SJCRH30 (cell line): ENCODE data around the gene SIAH2. TPM values are rescaled to one million over a fixed set of nuclear protein-coding genes. Genes with fewer than 3 reads are reported as not detected.
A peak's percentile ranks its signal among the peaks of the same experiment; 100 is the strongest.

Experiments
- DNase-seq, 2 experiments: peaks; one replicate each; pipeline ENCODE4 v3.0.0-alpha.2; 2015 to 2020
- H3K27ac ChIP-seq: fragments of 250-450 bp; sonication (Bioruptor Pico); 2 replicates; pipeline ENCODE4 v1.5.1; 2020; ENCODE audit warnings: mild to moderate bottlenecking, moderate library complexity
- H3K27me3 ChIP-seq: fragments of 250-450 bp; sonication (Bioruptor Pico); 2 replicates; pipeline ENCODE4 v1.5.1; 2020; ENCODE audit warnings: mild to moderate bottlenecking, moderate library complexity
- H3K36me3 ChIP-seq: fragments of 250-450 bp; sonication (Bioruptor Pico); 2 replicates; pipeline ENCODE4 v1.5.1; 2020; ENCODE audit warnings: mild to moderate bottlenecking, moderate library complexity
- H3K4me1 ChIP-seq: fragments of 250-450 bp; sonication (Bioruptor Pico); 2 replicates; pipeline ENCODE4 v1.5.1; 2020; ENCODE audit warnings: mild to moderate bottlenecking, moderate library complexity
- H3K4me3 ChIP-seq: fragments of 250-450 bp; sonication (Bioruptor Pico); 2 replicates; pipeline ENCODE4 v1.5.1; 2020; ENCODE audit warnings: mild to moderate bottlenecking, moderate library complexity
- H3K9me3 ChIP-seq: fragments of 250-450 bp; sonication (Bioruptor Pico); replicated peaks from 2 replicates; pipeline ENCODE4 v1.5.1; 2020; ENCODE audit warnings: mild to moderate bottlenecking, moderate library complexity
- total RNA-seq: library from RNA; depleted of rRNA; stranded (reverse); fragments of >200 nt; shearing (Covaris generic); gene quantifications from 2 replicates; pipeline ENCODE4 v1.2.3, GENCODE V29; 2014

SIAH2 gene
- total RNA-seq, 1 experiment from 2014 or later, result 36.4 TPM

- no peak overlapping the region for H3K27ac ChIP-seq
- no peaks in the 10 kb centered on the region for H3K27me3 ChIP-seq
- no peak for DNase-seq
- no peaks in the 10 kb centered on the region; the same call in 1 of the 2 replicates for H3K36me3 ChIP-seq
- no peaks in the 10 kb centered on the region for H3K9me3 ChIP-seq
- H3K4me1 ChIP-seq, result no peaks in the 10 kb centered on the region
- H3K4me3 ChIP-seq, result no peak overlapping the region
Observed at GRCh38 chr3:150746791-150747590, 16.0 kb downstream of the SIAH2 start.

GRCh38 chr3:150745832-150746231 is 17.1 kb downstream of the SIAH2 start:
- H3K9me3 ChIP-seq, result no peaks in the 10 kb centered on the region
- no peak overlapping the region for H3K27ac ChIP-seq
- no peaks in the 10 kb centered on the region for H3K4me1 ChIP-seq
- no peaks in the 10 kb centered on the region for H3K27me3 ChIP-seq
- no peak for DNase-seq
- H3K36me3 ChIP-seq, result no peaks in the 10 kb centered on the region; the same call in 1 of the 2 replicates
- no peak overlapping the region for H3K4me3 ChIP-seq

GRCh38 chr3:150744919-150745211 is 18.1 kb downstream of the SIAH2 start:
- no peaks in the 10 kb centered on the region for H3K9me3 ChIP-seq
- H3K4me1 ChIP-seq, result no peaks in the 10 kb centered on the region
- H3K27me3 ChIP-seq, result no peaks in the 10 kb centered on the region
- H3K27ac ChIP-seq, result no peak overlapping the region
- no peak overlapping the region for H3K4me3 ChIP-seq
- DNase-seq, result no peak
- no peaks in the 10 kb centered on the region; the same call in 1 of the 2 replicates for H3K36me3 ChIP-seq

- DNase-seq, result no peak
- Histone ChIP-seq H3K36me3 (no peaks in the 10 kb centered on the region; the same call in 1 of the 2 replicates), H3K27ac (no peak overlapping the region), H3K4me1 (no peaks in the 10 kb centered on the region), H3K27me3 (no peaks in the 10 kb centered on the region), H3K4me3 (no peak overlapping the region), H3K9me3 (no peaks in the 10 kb centered on the region)
Observed at GRCh38 chr3:150744041-150744918, 18.7 kb downstream of the SIAH2 start.

GRCh38 chr3:150743508-150743907 is 19.5 kb downstream of the SIAH2 start:
- H3K27ac ChIP-seq, result no peak overlapping the region

GRCh38 chr3:150742679-150743078 is 20.3 kb downstream of the SIAH2 start:
- no peaks in the 10 kb centered on the region; the same call in 1 of the 2 replicates for H3K36me3 ChIP-seq
- H3K4me3 ChIP-seq, result no peak overlapping the region
- H3K9me3 ChIP-seq, result no peaks in the 10 kb centered on the region
- H3K27ac ChIP-seq, result no peak overlapping the region
- H3K4me1 ChIP-seq, result no peaks in the 10 kb centered on the region
- no peaks in the 10 kb centered on the region for H3K27me3 ChIP-seq
- DNase-seq, result no peak

More at GRCh38 chr3:150743508-150743907, 19.5 kb downstream of the SIAH2 start:
- Histone ChIP-seq H3K9me3 (no peaks in the 10 kb centered on the region), H3K4me1 (no peaks in the 10 kb centered on the region), H3K27me3 (no peaks in the 10 kb centered on the region), H3K36me3 (no peaks in the 10 kb centered on the region; the same call in 1 of the 2 replicates), H3K4me3 (no peak overlapping the region)
- no peak for DNase-seq

GRCh38 chr3:150742141-150742523 is 20.8 kb downstream of the SIAH2 start:
- no peak for DNase-seq
- H3K4me3 ChIP-seq, result no peak overlapping the region
- H3K27me3 ChIP-seq, result no peaks in the 10 kb centered on the region
- no peaks in the 10 kb centered on the region; the same call in 1 of the 2 replicates for H3K36me3 ChIP-seq
- no peak overlapping the region for H3K27ac ChIP-seq
- no peaks in the 10 kb centered on the region for H3K9me3 ChIP-seq
- H3K4me1 ChIP-seq, result no peaks in the 10 kb centered on the region

- no peak overlapping the region for H3K4me3 ChIP-seq
- H3K27me3 ChIP-seq, result no peaks in the 10 kb centered on the region
- H3K4me1 ChIP-seq, result no peaks in the 10 kb centered on the region
- no peak overlapping the region for H3K27ac ChIP-seq
- no peaks in the 10 kb centered on the region for H3K9me3 ChIP-seq
- DNase-seq, result no peak
- no peaks in the 10 kb centered on the region; the same call in 1 of the 2 replicates for H3K36me3 ChIP-seq
Observed at GRCh38 chr3:150741497-150742140, 21.4 kb downstream of the SIAH2 start.

- no peak for DNase-seq
- Histone ChIP-seq H3K36me3 (no peaks in the 10 kb centered on the region; the same call in 1 of the 2 replicates), H3K4me1 (no peaks in the 10 kb centered on the region), H3K4me3 (no peak overlapping the region), H3K27ac (no peak overlapping the region), H3K9me3 (no peaks in the 10 kb centered on the region), H3K27me3 (no peaks in the 10 kb centered on the region)
Observed at GRCh38 chr3:150740733-150741496, 22.1 kb downstream of the SIAH2 start.

GRCh38 chr3:150739877-150740645 is 22.9 kb downstream of the SIAH2 start:
- Histone ChIP-seq H3K9me3 (no peaks in the 10 kb centered on the region), H3K27ac (no peak overlapping the region), H3K36me3 (no peaks in the 10 kb centered on the region; the same call in 1 of the 2 replicates), H3K4me1 (no peaks in the 10 kb centered on the region), H3K27me3 (no peaks in the 10 kb centered on the region), H3K4me3 (no peak overlapping the region)
- DNase-seq, result no peak

- Histone ChIP-seq H3K9me3 (no peaks in the 10 kb centered on the region), H3K27me3 (no peaks in the 10 kb centered on the region), H3K36me3 (no peaks in the 10 kb centered on the region; the same call in 1 of the 2 replicates), H3K4me3 (no peak overlapping the region), H3K4me1 (no peaks in the 10 kb centered on the region), H3K27ac (no peak overlapping the region)
- no peak for DNase-seq
Observed at GRCh38 chr3:150739200-150739863, 23.6 kb downstream of the SIAH2 start.

GRCh38 chr3:150738688-150739087 is 24.3 kb downstream of the SIAH2 start:
- Histone ChIP-seq H3K27ac (no peak overlapping the region), H3K9me3 (no peaks in the 10 kb centered on the region), H3K4me1 (no peaks in the 10 kb centered on the region; the same call in 1 of the 2 replicates), H3K36me3 (no peaks in the 10 kb centered on the region; the same call in 1 of the 2 replicates), H3K27me3 (no peaks in the 10 kb centered on the region), H3K4me3 (no peak overlapping the region)
- DNase-seq, result peak in 1 of 2 experiments; percentile 20
